IMR-90 (cell line): ENCODE results near the gene PAFAH1B1. TPM values are rescaled to one million over a fixed set of nuclear protein-coding genes. Genes with fewer than 3 reads are reported as not detected.

Source experiments
- ATAC-seq: fragments of 200-7000 bp; cut with Tn5 transposase; 2 replicates; pipeline ENCODE4 v1.9.1; 2020; ENCODE audit warnings: low read depth, mild to moderate bottlenecking, moderate library complexity
- BruUV-seq: library from RNA; stranded (reverse); fragments of 400-500 nt; replicated peaks from 2 replicates; lab custom pipeline; 2021; lab: Mats Ljungman, UMichigan
- CTCF ChIA-PET: fragments of 300-600 bp; formaldehyde crosslinking; extraction: SDS; loops from one replicate; lab custom pipeline; 2021; ENCODE audit warnings: antibody characterized with exemption; lab: Yijun Ruan, JAX
- POLR2A ChIA-PET: fragments of 300-600 bp; sonication (Branson Sonifier 250); formaldehyde crosslinking; loops from one replicate; lab custom pipeline; 2022; ENCODE audit warnings: antibody characterized with exemption; ENCODE audit not compliant: unreplicated experiment; lab: Charles Lee
- DNase-seq: peaks from one replicate; pipeline ENCODE4 v3.0.0; 2013
- H2AFZ ChIP-seq: replicated peaks from 2 replicates; pipeline ENCODE3; 2013; ENCODE audit warnings: low read length, mild to moderate bottlenecking; ENCODE audit not compliant: poor library complexity
- H2AK5ac ChIP-seq: 2 replicates; pipeline ENCODE4 v1.6.1; 2013; ENCODE audit warnings: low read depth, low read length, inconsistent platforms
- H2AK9ac ChIP-seq: replicated peaks from 2 replicates; pipeline ENCODE3; 2013; ENCODE audit warnings: mild to moderate bottlenecking, low read depth, low read length, moderate library complexity; ENCODE audit not compliant: poor library complexity
- H2BK120ac ChIP-seq: 2 replicates; pipeline ENCODE4 v1.6.1; 2013; ENCODE audit warnings: low read depth, low read length, inconsistent platforms
- H2BK15ac ChIP-seq: 3 replicates; pipeline ENCODE4 v1.6.1; 2013; ENCODE audit warnings: low read depth, low read length, inconsistent platforms
- H2BK20ac ChIP-seq: 2 replicates; pipeline ENCODE4 v1.6.1; 2013; ENCODE audit warnings: low read depth, mild to moderate bottlenecking, inconsistent platforms, low read length, moderate library complexity
- H2BK5ac ChIP-seq: 2 replicates; pipeline ENCODE4 v1.6.1; 2013; ENCODE audit warnings: mild to moderate bottlenecking, low read depth, low read length, inconsistent platforms; ENCODE audit not compliant: poor library complexity, severe bottlenecking
- H3K14ac ChIP-seq: replicated peaks from 2 replicates; pipeline ENCODE4 v1.6.1; 2013; ENCODE audit warnings: low read depth, low read length, inconsistent platforms
- H3K18ac ChIP-seq: 2 replicates; pipeline ENCODE4 v1.6.1; 2013; ENCODE audit warnings: low read depth, low read length, control low read depth
- H3K23ac ChIP-seq: 2 replicates; pipeline ENCODE4 v1.6.1; 2013; ENCODE audit warnings: low read depth, low read length, inconsistent platforms
- H3K27ac ChIP-seq: 2 replicates; pipeline ENCODE4 v1.5.1; 2013; ENCODE audit warnings: mild to moderate bottlenecking, control low read depth, low read length; ENCODE audit not compliant: insufficient read depth
- H3K27me3 ChIP-seq: 2 replicates; pipeline ENCODE4 v1.6.1; 2013; ENCODE audit warnings: low read length; ENCODE audit not compliant: control insufficient read depth, insufficient read depth
- H3K36me3 ChIP-seq: 2 replicates; pipeline ENCODE4 v1.6.1; 2013; ENCODE audit warnings: low read length, mixed read lengths; ENCODE audit not compliant: control insufficient read depth, insufficient read depth
- H3K4ac ChIP-seq: 2 replicates; pipeline ENCODE4 v1.6.1; 2013; ENCODE audit warnings: low read depth, low read length, inconsistent platforms
- H3K4me1 ChIP-seq: 2 replicates; pipeline ENCODE4 v1.6.1; 2013; ENCODE audit warnings: low read length, mixed read lengths; ENCODE audit not compliant: control insufficient read depth, insufficient read depth
- H3K4me2 ChIP-seq: 2 replicates; pipeline ENCODE4 v1.6.1; 2013; ENCODE audit warnings: low read depth, mild to moderate bottlenecking, control low read depth, low read length, moderate library complexity
- H3K4me3 ChIP-seq: 2 replicates; pipeline ENCODE4 v1.5.1; 2013; ENCODE audit warnings: low read depth, mild to moderate bottlenecking, control low read depth, low read length, moderate library complexity; ENCODE audit not compliant: insufficient read depth
- H3K56ac ChIP-seq: 2 replicates; pipeline ENCODE4 v1.6.1; 2013; ENCODE audit warnings: low read length, inconsistent platforms; ENCODE audit not compliant: insufficient read depth; ENCODE audit errors: extremely low read depth
- H3K79me1 ChIP-seq, 2 experiments: 2 replicates each; pipeline ENCODE4 v1.6.1; 2013; ENCODE audit warnings: low read length in 2 of 2, inconsistent platforms in 1 of 2, low read depth in 1 of 2
- H3K9ac ChIP-seq: 2 replicates; pipeline ENCODE4 v1.6.1; 2013; ENCODE audit warnings: low read depth, low read length, control low read depth
- H3K9me1 ChIP-seq: 2 replicates; pipeline ENCODE4 v1.6.1; 2013; ENCODE audit warnings: low read length, inconsistent platforms; ENCODE audit not compliant: insufficient read depth
- H3K9me3 ChIP-seq: 2 replicates; pipeline ENCODE4 v1.6.1; 2013; ENCODE audit warnings: low read length; ENCODE audit not compliant: control insufficient read depth, insufficient read depth
- H4K20me1 ChIP-seq: 2 replicates; pipeline ENCODE4 v1.6.1; 2013; ENCODE audit warnings: low read length, inconsistent platforms; ENCODE audit not compliant: insufficient read depth
- H4K5ac ChIP-seq: 2 replicates; pipeline ENCODE4 v1.6.1; 2013; ENCODE audit warnings: mild to moderate bottlenecking, low read depth, low read length, control low read depth
- H4K8ac ChIP-seq, 2 experiments: 2 replicates each; pipeline ENCODE4 v1.6.1; 2013; ENCODE audit warnings: low read depth in 2 of 2, low read length in 2 of 2, control low read depth in 1 of 2, inconsistent platforms in 1 of 2
- H4K91ac ChIP-seq: 2 replicates; pipeline ENCODE4 v1.6.1; 2013; ENCODE audit warnings: low read depth, low read length, inconsistent platforms; ENCODE audit not compliant: insufficient read depth
- BHLHE40 ChIP-seq: fragments of 150-350 bp; IDR thresholded peaks from 2 replicates; pipeline ENCODE4 v1.6.1; 2016; ENCODE audit warnings: mild to moderate bottlenecking, low read depth, low read length
- CHD1 ChIP-seq: IDR thresholded peaks from 2 replicates; pipeline ENCODE4 v1.6.1; 2012; ENCODE audit warnings: low read depth, low read length, improper control_type of control experiment
- MAFK ChIP-seq: IDR thresholded peaks from 2 replicates; pipeline ENCODE4 v1.6.1; 2012; ENCODE audit warnings: low read depth, low read length, improper control_type of control experiment
- POLR2A ChIP-seq: IDR thresholded peaks from 2 replicates; pipeline ENCODE4 v1.6.1; 2012; ENCODE audit warnings: mild to moderate bottlenecking, low read depth, low read length
- RAD21 ChIP-seq: IDR thresholded peaks from 2 replicates; pipeline ENCODE4 v1.6.1; 2012; ENCODE audit warnings: low read length, improper control_type of control experiment
- RCOR1 ChIP-seq: IDR thresholded peaks from 2 replicates; pipeline ENCODE4 v1.6.1; 2012; ENCODE audit warnings: mild to moderate bottlenecking, low read length, improper control_type of control experiment; ENCODE audit not compliant: insufficient replicate concordance
- SMC3 ChIP-seq: fragments of 150-350 bp; IDR thresholded peaks from 2 replicates; pipeline ENCODE4 v1.6.1; 2016; ENCODE audit warnings: low read depth, mild to moderate bottlenecking, antibody characterized with exemption, low read length, moderate library complexity
- WGBS, 2 experiments: methylation state at CpG; one replicate each; pipeline versions ENCODE4 v1.1.5 to v1.1.7; 2013; ENCODE audit warnings: missing lambda C conversion rate in 2 of 2; ENCODE audit not compliant: insufficient read length in 1 of 2; ENCODE audit errors: extremely low coverage in 2 of 2; 5-methylcytosine and 5-hydroxymethylcytosine counted together
- dilution Hi-C: fragments of 300-500 bp; cut with HindIII; formaldehyde crosslinking; loops from one replicate; pipeline ENCODE4 v1.14.3; 2018; ENCODE audit warnings: low sequenced_read_pairs; ENCODE audit not compliant: unreplicated experiment
- in situ Hi-C: fragments of 300-500 bp; cut with MboI; formaldehyde crosslinking; loops from 3 replicates; pipeline ENCODE4 v1.14.3; 2019; ENCODE audit warnings: low sequenced_read_pairs, inconsistent platforms, mixed read lengths
- intact Hi-C: fragments of 100-400 bp; cut with micrococcal nuclease; formaldehyde crosslinking; loops from 2 replicates; pipeline ENCODE4 v1.10.0; 2022
- polyA plus RNA-seq, 3 experiments: library from polyadenylated mRNA; depleted of rRNA; stranded (reverse); fragments of >200 nt; gene quantifications; 2 replicates each; pipeline ENCODE4 v1.2.3, GENCODE V29; 2012; ENCODE audit warnings: low replicate concordance in 1 of 3
- total RNA-seq: library from RNA; depleted of rRNA; stranded (reverse); fragments of >200 nt; gene quantifications from 2 replicates; pipeline ENCODE4 v1.2.3, GENCODE V29; 2012

The PAFAH1B1 gene
- total and polyA plus RNA-seq, 2 of the 4 experiments (the other 2 are of a cell fraction), result 64.5 to 127 TPM

DNA sequence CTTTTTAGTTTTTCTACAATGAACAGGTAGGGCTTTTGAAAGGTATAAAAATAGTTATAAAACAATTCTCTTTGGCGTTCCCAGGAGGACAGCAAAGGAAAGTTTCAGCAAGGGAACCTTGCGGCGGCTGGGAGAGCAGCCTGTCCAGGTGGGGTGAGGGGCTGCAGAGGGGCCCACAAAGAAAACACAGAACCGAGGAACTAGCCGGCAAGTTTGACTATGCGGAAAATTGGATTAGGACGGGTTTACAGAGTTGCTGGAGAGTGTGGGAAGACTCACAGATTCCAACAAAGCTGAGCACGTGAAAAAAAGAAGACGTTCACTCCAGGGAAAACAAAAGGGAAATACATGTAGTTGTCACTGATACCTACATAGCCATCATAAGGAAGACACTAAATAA is 41.5 kb upstream of the PAFAH1B1 start:
- H2AFZ ChIP-seq, result no peak overlapping the region
- ChIA-PET POLR2A (no interaction called here), CTCF (no interaction called here)
- no peak overlapping the region for H4K91ac ChIP-seq
- no peak overlapping the region for H2AK9ac ChIP-seq
- no peak overlapping the region for H3K18ac ChIP-seq
- H3K9me1 ChIP-seq, result no peaks in the 10 kb centered on the region
- H3K4me3 ChIP-seq, result no peak overlapping the region
- no peak overlapping the region for H3K14ac ChIP-seq
- BruUV-seq, result no TSS peak
- no peak overlapping the region for H3K4ac ChIP-seq
- H3K23ac ChIP-seq, result no peak overlapping the region
- intact Hi-C loops, result no loop called here
- no peaks in the 10 kb centered on the region for H3K4me1 ChIP-seq
- H3K79me1 ChIP-seq, result no peaks in the 10 kb centered on the region
- dilution Hi-C loops, result no loop called here
- no peak overlapping the region for H3K27ac ChIP-seq
- no peak overlapping the region for H2AK5ac ChIP-seq
- no peak overlapping the region for H2BK15ac ChIP-seq
- DNase-seq (no peak), ATAC-seq (no peak)
- H3K9ac ChIP-seq, result no peak overlapping the region
- H3K36me3 ChIP-seq, result no peaks in the 10 kb centered on the region
- no peak overlapping the region for H3K56ac ChIP-seq
- no peak for TF ChIP-seq MAFK
- no peak for TF ChIP-seq RAD21
- no peak for TF ChIP-seq BHLHE40
- TF ChIP-seq POLR2A, result no peak
- TF ChIP-seq SMC3, result no peak
- no peak for TF ChIP-seq CHD1
- no peak for TF ChIP-seq RCOR1
- no peaks in the 10 kb centered on the region for H4K20me1 ChIP-seq
- no peak overlapping the region for H2BK20ac ChIP-seq
- no peak overlapping the region for H2BK120ac ChIP-seq
- H4K5ac ChIP-seq, result no peak overlapping the region
- no peak overlapping the region for H4K8ac ChIP-seq
- H2BK5ac ChIP-seq, result no peak overlapping the region
- no peaks in the 10 kb centered on the region for H3K9me3 ChIP-seq
- 16% methylated on average over 7 of the region's 9 CpGs; no CpG with 5 or more reads in 1 of the 2 experiments for WGBS, 2 experiments
- H3K4me2 ChIP-seq, result no peak overlapping the region
- peaks cover 14% of the 10 kb centered on the region for H3K27me3 ChIP-seq
- in situ Hi-C loops, result no loop called here
